HG02970 (cell line): Measurements from ENCODE around the gene CGB1.
"Not testable (repeated sequence)": the region's sequence is repeated elsewhere in the genome, so short reads cannot be mapped to it uniquely, and the experiment has no call there.

Experiments
- ATAC-seq: cut with Tn5 transposase; IDR thresholded peaks from one replicate; pipeline ENCODE4 v1.9.1; 2021; ENCODE audit warnings: mild to moderate bottlenecking, moderate library complexity, moderate number of reproducible peaks; ENCODE audit not compliant: unreplicated experiment, low FRiP score

CGB1 gene

DNA sequence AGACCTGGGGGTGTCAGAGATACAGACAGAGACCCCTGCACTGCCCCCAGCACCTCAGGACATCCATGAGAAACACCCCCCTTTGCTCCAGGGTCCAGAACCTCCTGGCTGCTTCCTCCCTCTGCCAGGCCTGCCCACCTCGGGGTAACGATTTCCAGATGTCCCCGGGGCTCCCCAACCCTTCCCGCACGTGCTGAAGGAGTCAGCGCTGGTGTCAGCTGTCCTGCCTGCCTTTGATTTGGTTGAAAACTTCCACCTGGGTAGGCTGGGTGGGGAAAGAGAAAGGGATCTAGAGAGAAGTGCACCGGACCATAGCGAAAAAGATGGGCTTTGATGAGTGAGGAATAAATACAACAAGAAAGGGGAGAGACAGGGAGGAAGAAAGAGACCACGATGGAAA lies 22.4 kb upstream of the CGB1 start:
- ATAC-seq = no peak

DNA sequence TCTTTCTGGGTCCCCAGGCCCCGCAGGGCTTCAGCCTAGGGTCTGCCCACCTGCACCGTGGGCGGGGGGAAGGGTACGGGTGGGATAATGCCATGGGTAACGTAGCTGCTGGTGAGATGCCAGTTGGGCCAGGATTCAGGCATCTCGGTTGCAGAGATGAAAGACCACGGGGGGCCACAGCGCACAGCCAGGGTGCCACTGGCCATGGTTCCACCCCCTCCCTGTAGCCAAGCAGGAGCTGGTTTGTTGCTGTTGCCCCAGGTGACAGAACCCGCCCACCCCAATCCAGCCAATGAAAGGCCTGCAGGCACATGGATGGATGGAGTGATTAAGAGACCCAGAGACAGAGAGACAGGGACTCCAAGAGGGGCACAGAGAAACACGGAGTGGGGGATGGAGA lies 21.9 kb upstream of the CGB1 start:
- ATAC-seq = no peak

DNA sequence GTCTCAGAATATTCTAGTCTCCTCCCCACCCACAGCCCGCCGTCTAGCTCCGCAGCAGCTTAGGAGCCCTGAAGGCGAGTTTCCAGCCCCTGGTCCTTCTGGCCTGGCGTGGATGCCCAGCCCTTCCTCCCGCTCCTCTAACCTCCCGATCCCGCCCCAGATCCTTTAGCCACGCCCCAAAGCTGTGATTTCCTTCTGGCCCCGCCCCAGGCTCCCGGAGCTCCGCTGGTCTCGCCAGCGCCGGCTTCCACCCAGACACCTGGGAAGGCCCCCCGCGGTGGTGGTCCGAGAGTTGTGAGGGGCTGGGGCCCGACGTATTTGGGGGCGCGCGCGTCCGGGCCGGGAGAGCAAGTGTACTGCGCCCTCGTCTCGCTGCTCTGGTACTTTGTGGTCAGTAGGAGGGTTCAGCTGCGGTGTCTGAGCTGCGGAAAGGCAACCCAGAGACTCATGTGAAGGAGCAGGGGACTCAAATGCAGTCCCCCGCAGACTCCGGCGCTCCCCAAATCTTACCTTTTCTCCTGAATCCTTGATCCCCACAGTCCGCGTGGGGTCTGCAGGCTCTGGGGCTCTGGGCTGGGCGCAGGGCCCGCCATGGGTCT lies 21.0 kb upstream of the CGB1 start, which contains the start of gene CGB7:
TSS of gene CGB7 (minus strand) at position 114 of the 599 bp plus-strand sequence. CDS start 2,374 bp downstream, outside the sequence.
- no peak for ATAC-seq

DNA sequence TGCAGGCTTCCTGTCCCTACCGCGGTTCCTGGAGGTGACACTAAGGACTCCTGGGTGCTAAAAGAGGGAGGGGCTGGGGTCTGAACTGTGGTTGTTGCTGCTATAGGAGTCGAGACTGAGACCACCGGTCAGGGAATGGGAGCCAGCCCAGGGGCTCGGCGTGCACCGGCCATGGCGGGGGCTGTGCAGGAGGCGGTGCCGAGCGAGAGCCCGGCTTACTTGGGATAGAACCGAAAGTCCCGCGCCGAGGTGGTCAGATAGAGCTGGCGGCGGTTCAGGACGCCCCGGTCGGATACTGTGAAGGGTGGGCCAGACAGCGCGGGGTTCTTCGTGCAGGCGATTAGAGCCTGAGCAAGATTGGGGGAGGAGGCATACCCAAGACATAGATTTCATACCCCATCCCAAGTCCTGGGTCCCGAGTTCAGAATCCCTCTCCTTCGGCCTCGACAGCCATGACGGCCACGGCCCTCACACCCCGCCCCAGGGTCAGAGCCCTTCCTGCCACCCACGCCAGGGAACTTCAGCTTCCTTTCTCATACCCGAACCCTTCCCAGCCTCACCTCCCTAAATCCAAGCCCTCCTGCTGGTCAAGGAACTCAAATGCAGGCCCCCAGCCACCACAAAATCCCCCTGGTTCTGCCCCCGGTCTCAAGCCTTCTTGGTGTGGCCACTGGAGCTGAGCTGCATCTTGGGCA lies 20.4 kb upstream of the CGB1 start:
- ATAC-seq = not testable (repeated sequence)

DNA sequence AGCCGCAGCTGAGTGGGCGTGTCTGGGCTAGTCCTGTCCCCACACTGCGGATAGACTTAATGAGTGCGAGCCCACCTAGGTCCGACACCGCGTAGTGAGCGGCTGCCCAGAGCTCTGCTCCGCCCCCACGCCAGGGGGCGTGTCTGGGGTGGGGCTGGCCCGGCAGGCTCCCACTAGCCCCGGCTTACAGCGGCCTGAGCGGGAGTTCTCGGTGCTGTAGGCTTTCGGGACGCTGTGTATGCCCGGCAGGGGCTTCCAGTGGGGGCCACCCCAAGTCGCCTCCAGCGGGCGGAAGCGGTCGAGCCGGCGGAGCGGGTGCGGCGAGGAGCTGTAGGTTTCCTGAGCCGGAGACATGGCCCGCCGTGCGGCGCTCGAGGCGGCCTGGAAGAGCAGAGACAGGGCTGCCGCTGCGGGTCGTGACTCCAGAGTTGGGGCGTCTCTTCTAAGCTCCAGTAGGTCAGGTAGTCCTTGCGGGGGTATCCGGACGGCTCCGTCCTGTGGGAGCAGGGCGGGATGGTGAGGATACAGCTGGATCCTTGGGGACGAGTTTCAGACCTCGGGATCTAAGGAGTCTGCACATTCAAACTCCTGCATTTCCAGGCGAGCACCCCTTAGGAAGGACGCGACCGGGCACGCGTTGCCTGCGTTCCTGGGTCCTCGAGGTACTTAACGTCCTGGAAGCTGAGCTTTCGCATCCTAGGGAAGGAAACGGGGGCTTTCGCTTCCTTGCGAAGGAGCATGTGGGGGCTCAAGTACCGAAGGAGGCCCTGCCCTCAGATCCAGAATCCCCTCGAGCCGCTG lies 19.6 kb upstream of the CGB1 start:
- no peak for ATAC-seq

DNA sequence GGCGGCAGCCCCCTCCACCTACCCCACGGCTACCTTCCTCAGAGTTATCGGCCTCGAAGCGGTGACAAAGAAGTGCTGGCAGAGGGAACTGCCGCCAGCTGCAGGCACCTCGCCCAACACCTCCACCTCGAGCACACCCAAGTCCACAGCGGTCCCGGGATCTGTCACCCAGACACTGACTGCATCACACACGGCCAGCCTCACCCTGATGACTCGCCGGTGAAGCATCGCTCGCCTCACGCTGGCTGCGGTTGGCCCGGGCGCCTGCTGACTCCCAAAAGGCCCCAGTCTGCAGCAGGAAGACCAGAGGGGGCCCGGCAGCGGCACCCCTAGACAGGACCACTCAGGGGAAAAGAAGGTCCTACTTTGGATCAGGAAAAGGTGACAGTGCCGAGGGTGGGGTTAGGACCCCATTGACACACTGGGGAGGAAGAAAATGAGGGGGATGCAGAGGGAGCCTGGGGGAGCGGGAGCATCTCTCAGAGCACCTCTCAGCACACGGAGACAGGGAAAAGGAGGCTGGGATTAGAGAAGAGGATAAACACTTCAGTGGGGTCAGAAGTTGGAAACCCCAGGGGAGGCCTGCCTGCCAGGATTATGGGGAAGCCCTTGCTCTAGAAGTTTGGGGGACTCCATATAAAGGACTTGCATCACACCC lies 13.8 kb upstream of the CGB1 start:
- ATAC-seq = not testable (repeated sequence)

- ATAC-seq = not testable (repeated sequence)
These were observed 13.1 kb upstream of the CGB1 start for GRCh38 chr19:49049834-49050233.

GRCh38 chr19:49049011-49049410 lies 12.3 kb upstream of the CGB1 start, which contains the start of gene CGB8:
CGB8 (minus strand) TSS chr19:49049111; CDS start chr19:49048739, 372 bp downstream.
- ATAC-seq = not testable (repeated sequence)

DNA sequence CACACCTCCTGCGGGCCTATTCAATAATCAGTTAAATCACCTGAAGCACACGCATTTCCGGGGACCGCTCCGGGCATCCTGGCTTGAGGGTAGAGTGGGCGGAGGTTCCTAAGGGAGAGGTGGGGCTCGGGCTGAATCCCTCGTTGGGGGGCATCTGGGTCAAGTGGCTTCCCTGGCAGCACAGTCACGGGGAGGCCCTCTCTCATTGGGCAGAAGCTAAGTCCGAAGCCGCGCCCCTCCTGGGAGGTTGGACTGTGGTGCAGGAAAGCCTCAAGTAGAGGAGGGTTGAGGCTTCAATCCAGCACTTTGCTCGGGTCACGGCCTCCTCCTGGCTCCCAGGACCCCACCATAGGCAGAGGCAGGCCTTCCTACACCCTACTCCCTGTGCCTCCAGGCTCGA lies 6.9 kb upstream of the CGB1 start, which contains the start of gene CGB5:
TSS of gene CGB5 (plus strand) at position 301 of the 400 bp plus-strand sequence. CDS start 362 bp downstream, outside the sequence.
- not testable (repeated sequence) for ATAC-seq

DNA sequence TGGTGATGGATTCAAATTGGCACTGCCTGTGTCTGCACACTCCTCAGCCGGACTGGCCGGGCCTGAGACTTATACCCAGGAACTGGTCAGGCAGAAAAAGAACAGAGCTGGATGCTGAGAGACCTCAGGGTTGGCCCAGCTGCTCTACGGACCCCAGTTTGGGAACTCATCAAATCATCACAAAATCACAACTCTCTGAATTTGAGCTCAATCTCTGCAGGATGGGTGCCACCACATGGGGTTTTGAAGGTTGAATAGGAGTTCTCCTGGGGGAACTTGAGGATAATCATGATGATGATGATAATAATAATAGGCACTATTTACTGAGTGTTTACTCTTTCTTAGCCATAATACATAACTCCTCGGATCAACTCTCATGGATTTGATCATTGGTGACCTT lies 6.0 kb upstream of the CGB1 start:
- not testable (repeated sequence) for ATAC-seq

GRCh38 chr19:49042177-49042576 lies 5.5 kb upstream of the CGB1 start:
- no peak for ATAC-seq

DNA sequence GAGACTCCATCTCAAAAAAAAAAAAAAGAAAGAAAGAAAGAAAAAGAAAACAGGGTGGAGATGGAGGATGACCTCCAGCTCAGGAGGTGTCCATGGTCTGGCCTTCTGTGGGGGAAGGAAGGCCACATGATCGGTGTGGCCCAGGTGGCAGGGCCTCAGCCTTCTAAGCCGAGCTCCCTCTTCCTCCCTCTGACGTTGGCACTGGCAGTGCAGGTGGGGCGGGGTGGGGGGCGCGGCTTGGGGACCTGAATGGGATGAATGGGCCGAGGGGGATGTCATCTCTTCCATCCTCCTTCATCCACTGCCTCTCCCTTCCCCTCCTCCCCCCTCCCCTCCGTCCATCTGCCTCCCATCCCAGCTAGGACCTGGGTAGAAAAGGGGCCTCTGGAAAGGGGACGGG lies 3.0 kb upstream of the CGB1 start:
- not testable (repeated sequence) for ATAC-seq

GRCh38 chr19:49038557-49039276 lies 2.0 kb upstream of the CGB1 start:
- not testable (repeated sequence) for ATAC-seq

DNA sequence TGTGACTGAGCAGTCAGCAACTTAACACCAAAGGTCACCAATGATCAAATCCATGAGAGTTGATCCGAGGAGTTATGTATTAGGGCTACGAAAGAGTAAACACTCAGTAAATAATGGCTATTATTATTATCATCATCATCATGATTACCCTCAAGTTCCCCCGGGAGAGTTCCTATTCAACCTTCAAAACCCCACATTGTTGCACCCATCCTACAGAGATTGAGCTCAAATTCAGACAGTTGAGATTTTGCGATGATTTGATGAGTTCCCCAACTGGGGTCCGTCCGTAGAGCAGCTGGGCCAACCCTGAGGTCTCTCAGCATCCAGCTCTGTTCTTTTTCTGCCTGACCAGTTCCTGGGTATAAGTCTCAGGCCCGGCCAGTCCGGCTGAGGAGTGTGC lies 1.4 kb upstream of the CGB1 start:
- not testable (repeated sequence) for ATAC-seq

DNA sequence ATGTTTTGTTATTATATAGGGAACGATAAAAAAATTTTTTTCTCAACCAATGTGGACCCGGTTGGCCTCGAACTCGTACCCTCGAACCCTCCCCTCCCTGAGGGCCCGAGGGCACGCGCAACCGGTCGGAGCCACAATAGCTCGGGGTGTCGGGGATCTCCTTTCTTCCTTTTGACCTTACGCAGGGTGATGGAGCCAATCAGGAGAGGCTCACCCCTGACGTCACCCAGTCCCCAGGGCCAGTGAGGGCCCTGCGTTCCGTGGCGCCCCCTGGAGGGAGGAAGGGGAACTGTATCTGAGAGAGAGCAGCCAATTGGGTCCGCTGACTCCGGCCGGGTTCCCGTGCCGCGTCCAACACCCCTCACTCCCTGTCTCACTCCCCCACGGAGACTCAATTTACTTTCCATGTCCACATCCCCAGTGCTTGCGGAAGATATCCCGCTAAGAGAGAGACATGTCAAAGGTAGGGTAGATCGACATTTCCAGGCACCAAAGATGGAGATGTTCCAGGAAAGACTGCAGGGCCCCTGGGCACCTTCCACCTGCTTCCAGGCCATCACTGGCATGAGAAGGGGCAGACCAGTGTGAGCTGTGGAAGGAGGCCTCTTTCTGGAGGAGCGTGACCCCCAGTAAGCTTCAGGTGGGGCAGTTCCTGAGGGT lies 4.9 kb downstream of the CGB1 start, which contains the start of gene CGB2:
TSS of gene CGB2 (plus strand) at position 249 of the 660 bp plus-strand sequence. CDS start at position 455, 206 bp downstream.
- ATAC-seq = not testable (repeated sequence)

GRCh38 chr19:49030323-49030722 lies 6.4 kb downstream of the CGB1 start:
- ATAC-seq = not testable (repeated sequence)

- not testable (repeated sequence) for ATAC-seq
These were observed 6.9 kb downstream of the CGB1 start for GRCh38 chr19:49029749-49030148.

- ATAC-seq = not testable (repeated sequence)
These were observed 8.0 kb downstream of the CGB1 start for GRCh38 chr19:49028686-49029085.

GRCh38 chr19:49025599-49025998 lies 11.1 kb downstream of the CGB1 start:
- ATAC-seq = not testable (repeated sequence)
